ENCODE measurements around the gene PARVB.

- TF ChIP-seq CTCF (IDR thresholded peaks at IDR 0.05), result no peak
- TF ChIP-seq EZH2phosphoT487 (IDR thresholded peaks at IDR 0.05), result no peak
- no peak for TF ChIP-seq EZH2 (IDR thresholded peaks at IDR 0.05)
Observed at GRCh38 chr22:44213489-44214043, 189.5 kb downstream of the PARVB start.

Measured in neural progenitor cell (in vitro differentiated cells).